NCI-H748 (cell line): ENCODE measurements around the gene PIP5K1C.
"Not testable (repeated sequence)": the region's sequence is repeated elsewhere in the genome, so short reads cannot be mapped to it uniquely, and the experiment has no call there.

Experiments
- DNase-seq: peaks from one replicate; lab custom pipeline; 2025; ENCODE audit not compliant: unreplicated experiment; lab: John Stamatoyannopoulos, UW

PIP5K1C gene

GRCh38 chr19:3674784-3675543 lies 25.3 kb downstream of the PIP5K1C start:
- no peak for DNase-seq

- no peak for DNase-seq
These were observed 26.5 kb downstream of the PIP5K1C start for GRCh38 chr19:3673506-3674439.

GRCh38 chr19:3672993-3673392 lies 27.3 kb downstream of the PIP5K1C start:
- no peak for DNase-seq

DNA sequence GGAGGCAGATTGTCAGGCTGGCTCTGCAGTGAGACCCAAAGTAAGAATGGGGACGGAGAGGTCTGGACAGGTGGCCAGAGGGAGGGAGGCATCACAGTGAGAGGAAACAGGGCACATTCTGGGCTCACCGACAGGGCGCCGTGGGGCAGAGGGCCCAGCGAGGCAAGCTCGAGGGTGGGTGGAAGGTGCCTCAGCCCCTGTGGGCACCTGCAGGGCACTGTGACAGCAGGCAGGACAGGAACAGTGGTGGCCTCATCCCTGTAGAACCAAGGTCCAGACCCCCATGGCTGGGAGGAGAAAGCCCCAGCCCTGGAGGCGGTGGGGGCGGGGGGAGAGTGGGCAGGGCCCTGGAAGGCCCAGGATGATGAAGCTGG lies 27.7 kb downstream of the PIP5K1C start:
- DNase-seq: no peak

DNA sequence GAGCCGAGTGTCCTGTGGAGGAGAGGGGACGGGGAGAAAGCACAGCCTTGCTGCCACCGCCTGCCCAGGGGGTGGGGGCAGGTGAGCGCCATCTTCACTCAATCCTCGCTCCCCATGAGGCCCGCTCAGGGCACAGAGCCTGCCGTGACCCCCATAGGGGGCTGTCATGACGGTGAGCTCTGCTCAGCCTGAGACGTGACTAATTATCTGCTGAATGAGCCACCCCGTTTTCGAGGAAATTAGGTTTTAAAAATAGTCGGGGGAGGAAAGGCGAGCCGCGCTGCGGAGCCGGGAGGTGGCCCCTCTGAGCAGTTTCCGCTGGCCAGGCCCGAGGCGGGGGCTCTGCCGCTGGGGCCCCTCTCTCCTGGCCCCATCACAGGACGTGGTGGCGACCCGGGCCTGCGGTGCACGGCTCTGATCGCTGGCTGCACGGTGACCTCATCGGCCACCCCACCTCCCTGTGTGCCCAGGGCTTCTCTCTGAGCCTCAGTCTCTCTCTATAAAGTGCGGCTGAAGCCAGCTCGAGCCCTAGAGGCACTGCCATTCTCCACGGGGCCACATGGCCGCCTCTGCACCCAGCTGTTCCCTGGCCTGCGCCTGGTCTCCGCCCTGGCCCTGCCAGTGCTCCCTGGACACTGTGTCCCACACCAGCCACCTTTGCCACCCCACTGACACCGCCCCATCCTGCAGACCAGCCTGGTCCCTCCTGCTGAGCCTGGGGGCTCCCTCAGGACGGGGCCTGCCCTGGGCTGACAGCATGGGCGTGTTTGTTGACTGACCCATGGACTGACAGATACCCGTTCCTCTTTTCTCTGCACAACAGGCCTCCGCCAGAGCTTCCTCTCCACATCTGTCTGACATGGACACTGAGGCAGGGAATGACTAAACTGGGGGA lies 28.3 kb downstream of the PIP5K1C start:
- no peak for DNase-seq

DNA sequence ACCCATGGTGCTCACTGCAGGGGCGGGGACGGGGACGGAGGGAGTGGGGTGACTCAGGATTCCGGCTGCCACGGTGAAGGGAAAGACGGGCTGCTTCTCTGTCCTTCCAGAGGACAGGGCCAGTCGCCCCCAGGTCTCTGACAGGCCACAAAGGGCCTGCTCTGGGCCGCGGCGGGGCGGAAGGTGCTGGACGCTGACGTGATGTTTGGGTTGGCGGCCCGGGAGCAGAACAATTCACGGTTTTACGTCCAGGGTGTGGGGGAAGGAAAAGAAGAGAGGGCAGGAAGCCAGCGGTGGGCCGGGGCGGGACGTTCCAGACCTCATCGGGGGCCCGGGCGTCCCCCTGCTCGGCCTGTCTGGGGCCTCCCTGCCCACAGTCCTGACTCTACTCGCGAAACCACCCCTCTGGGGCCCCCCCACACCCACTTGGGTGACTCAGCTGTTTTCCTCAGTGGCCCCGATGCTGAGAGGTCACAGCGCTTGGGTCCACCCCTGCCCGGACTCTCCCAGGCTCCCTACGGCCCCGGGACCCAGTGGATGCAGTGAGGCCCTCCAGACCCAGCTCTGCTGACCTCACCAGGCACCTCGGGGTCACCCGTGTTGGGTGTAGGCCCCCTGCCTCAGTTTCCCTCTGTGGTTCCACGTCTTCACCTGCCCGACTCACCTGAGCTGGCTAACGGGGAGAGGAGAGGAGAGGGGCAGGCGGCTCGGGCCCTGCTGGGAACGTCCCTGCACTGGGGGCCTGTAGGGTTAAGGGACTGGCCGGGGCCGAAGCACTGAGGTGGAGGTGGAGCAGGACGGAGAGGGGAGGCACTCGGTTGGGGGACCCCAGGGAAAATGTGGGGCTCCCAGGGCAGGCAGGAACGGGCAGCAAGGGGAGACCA lies 29.2 kb downstream of the PIP5K1C start:
- DNase-seq: no peak

GRCh38 chr19:3669947-3670795 lies 30.1 kb downstream of the PIP5K1C start:
- DNase-seq: no peak

- DNase-seq: no peak
These were observed 31.0 kb downstream of the PIP5K1C start for GRCh38 chr19:3669082-3669946.

- DNase-seq: no peak
These were observed 31.8 kb downstream of the PIP5K1C start for GRCh38 chr19:3668331-3669081.

DNA sequence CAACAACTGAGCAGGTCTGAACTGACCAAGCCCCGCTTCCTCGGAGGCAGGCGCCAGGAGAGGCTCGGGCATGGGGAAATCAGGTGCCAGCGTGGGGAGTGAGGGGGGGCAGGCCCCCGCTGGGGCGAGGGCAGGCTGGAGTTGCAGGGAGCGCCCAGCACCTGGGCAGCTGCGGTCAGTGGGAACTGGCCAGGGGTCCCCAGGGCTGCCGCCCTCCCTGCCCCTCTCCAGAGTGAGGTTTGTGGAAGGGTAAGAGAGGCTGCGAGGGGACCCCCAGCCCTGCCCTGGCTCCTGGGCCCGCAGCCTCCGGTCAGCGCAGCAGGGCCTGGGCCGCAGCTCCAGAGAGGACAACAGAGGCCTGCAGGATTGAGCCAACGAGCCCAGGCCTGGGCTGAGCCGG lies 32.5 kb downstream of the PIP5K1C start:
- no peak for DNase-seq

DNA sequence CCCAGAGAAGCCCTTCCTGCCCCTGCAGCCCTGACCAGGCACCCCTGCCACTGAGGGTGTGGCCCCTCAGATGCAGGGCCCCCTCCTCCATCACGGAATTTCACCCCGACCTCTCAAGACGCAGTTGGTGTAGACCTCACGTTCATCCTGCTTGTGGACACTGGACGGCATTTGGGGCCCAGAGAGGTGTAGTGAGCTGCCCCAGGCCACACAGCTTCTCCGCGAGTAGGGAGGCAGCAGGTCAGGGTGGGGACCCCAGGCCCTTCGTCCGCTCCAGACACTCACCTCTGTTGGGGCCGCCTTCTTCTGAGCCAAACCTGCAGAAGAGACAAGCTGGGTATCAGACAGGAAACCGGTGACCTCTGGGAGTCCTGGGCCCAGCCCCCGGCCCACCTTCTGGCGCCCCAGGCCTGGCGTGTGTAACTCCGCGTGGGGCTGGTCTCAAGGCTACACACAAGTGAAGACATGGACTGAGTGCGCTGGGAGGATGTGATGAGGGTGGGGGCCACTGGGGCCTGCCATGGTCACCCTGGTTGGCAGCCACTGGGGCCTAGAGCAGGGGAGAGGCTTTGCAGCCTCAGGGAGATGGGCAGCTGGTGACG lies 33.1 kb downstream of the PIP5K1C start:
- no peak for DNase-seq

- not testable (repeated sequence) for DNase-seq
These were observed 33.8 kb downstream of the PIP5K1C start for GRCh38 chr19:3666545-3666856.

GRCh38 chr19:3665681-3666544 lies 34.4 kb downstream of the PIP5K1C start:
- DNase-seq: peak; percentile 16

DNA sequence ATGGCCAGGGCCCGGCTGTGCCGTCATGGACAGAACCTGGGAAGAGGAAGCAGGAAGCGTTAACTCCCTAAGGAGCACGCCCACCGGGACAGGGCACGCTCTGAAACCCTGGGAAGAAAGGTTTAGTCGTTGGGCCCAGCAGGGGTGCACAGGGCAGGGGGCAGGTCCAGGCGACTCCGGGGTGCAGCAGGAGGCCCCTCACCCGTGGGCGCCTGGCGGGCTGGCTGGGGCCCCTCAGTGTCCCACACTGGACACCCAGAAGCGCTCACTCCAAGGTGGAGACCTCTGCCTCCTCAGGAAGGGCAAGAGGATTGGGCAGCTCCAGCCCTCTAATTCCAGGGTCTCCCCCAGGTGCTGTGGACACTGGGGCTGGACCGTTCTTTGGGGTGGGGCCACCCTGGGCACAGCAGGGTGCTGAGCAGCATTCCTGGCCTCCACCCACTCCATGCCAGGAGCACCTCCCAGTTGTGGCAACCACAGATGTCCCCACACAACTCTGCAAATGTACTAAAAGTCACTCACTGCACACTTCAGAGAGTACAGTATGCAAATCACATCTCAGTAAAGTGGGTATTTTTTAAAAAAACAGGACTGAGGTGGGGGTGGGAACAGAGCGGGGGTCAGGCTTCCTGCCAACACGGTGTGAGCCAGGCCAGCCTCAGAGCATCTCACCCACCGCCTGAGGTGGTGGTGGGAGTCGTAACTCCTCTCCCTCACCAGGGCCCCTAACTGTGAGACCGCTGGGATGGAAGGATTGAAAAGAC lies 35.2 kb downstream of the PIP5K1C start:
- DNase-seq: no peak

DNA sequence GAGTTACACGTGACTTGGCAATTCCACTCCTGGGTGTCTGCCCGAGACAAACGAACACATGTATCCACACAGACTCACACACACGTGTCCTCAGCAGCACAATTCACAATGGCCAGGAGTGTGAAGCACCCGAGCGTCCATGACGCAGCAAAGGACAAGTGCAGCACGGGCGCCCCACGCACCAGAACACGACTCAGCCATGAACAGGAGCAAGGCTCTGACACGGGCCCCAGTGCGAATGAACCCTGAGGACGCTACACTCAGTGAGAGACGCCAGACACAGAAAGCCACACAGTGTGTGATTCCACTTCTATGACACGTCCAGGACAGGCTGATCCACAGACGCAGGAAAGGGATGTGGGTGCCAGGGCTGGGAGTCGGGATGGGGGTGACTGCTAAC lies 36.4 kb downstream of the PIP5K1C start:
- DNase-seq: no peak
